ENCODE results near the gene LYRM2. TPM values are rescaled to one million over a fixed set of nuclear protein-coding genes. Genes with fewer than 3 reads are reported as not detected.

Gene LYRM2
- polyA plus RNA-seq, 4 donors: 8.3 to 41.8 (median 22.0) TPM

- 86 to 96% (median 90%) methylated on average over 10 of the region's 10 CpGs for WGBS, 3 donors
- no peak for DNase-seq
- Histone ChIP-seq H3K27me3 (ENCODE audit: control insufficient read depth in 3 of 3, insufficient read depth in 3 of 3, low read length in 3 of 3) (peaks cover 0 to 8% (median 0%) of the 10 kb centered on the region in 3 donors), H3K9me3 (ENCODE audit: control insufficient read depth in 2 of 2, insufficient read depth in 1 of 2, low read depth in 1 of 2, low read length in 1 of 2) (no peaks in the 10 kb centered on the region), H3K27ac (ENCODE audit: low read depth in 1 of 3, low read length in 2 of 3) (no peak overlapping the region), H3K36me3 (ENCODE audit: control insufficient read depth in 3 of 3, insufficient read depth in 2 of 3, low read depth in 1 of 3, low read length in 3 of 3) (no peaks in the 10 kb centered on the region), H3K4me3 (ENCODE audit: low read depth in 1 of 3, low read length in 3 of 3) (no peak overlapping the region), H3K4me1 (ENCODE audit: control insufficient read depth in 3 of 3, insufficient read depth in 2 of 3, low read depth in 1 of 3, low read length in 2 of 3) (no peaks in the 10 kb centered on the region)
- no peak for FAIRE-seq
These were observed 72.3 kb downstream of the LYRM2 start for GRCh38 chr6:89566008-89566800.

GRCh38 chr6:89564752-89565427, 73.7 kb downstream of the LYRM2 start:
- DNase-seq (no peak), FAIRE-seq (no peak)
- Histone ChIP-seq H3K27me3 (ENCODE audit: control insufficient read depth in 3 of 3, insufficient read depth in 3 of 3, low read length in 3 of 3) (peaks cover 0 to 8% (median 0%) of the 10 kb centered on the region in 3 donors), H3K36me3 (ENCODE audit: control insufficient read depth in 3 of 3, insufficient read depth in 2 of 3, low read depth in 1 of 3, low read length in 3 of 3) (no peaks in the 10 kb centered on the region), H3K4me1 (ENCODE audit: control insufficient read depth in 3 of 3, insufficient read depth in 2 of 3, low read depth in 1 of 3, low read length in 2 of 3) (no peaks in the 10 kb centered on the region), H3K4me3 (ENCODE audit: low read depth in 1 of 3, low read length in 3 of 3) (no peak overlapping the region), H3K27ac (ENCODE audit: low read depth in 1 of 3, low read length in 2 of 3) (no peak overlapping the region), H3K9me3 (ENCODE audit: control insufficient read depth in 2 of 2, insufficient read depth in 1 of 2, low read depth in 1 of 2, low read length in 1 of 2) (no peaks in the 10 kb centered on the region)
- 78 to 81% (median 78%) methylated on average over 8 of the region's 8 CpGs for WGBS, 3 donors

GRCh38 chr6:89563866-89564265, 74.7 kb downstream of the LYRM2 start:
- 90 to 94% (median 92%) methylated on average over 1 of the region's 1 CpG for WGBS, 3 donors
- DNase-seq: no peak
- Histone ChIP-seq H3K27me3 (ENCODE audit: control insufficient read depth in 3 of 3, insufficient read depth in 3 of 3, low read length in 3 of 3) (peaks cover 0 to 8% (median 0%) of the 10 kb centered on the region in 3 donors), H3K4me1 (ENCODE audit: control insufficient read depth in 3 of 3, insufficient read depth in 2 of 3, low read depth in 1 of 3, low read length in 2 of 3) (no peaks in the 10 kb centered on the region), H3K9me3 (ENCODE audit: control insufficient read depth in 2 of 2, insufficient read depth in 1 of 2, low read depth in 1 of 2, low read length in 1 of 2) (no peaks in the 10 kb centered on the region), H3K4me3 (ENCODE audit: low read depth in 1 of 3, low read length in 3 of 3) (no peak overlapping the region), H3K36me3 (ENCODE audit: control insufficient read depth in 3 of 3, insufficient read depth in 2 of 3, low read depth in 1 of 3, low read length in 3 of 3) (no peaks in the 10 kb centered on the region), H3K27ac (ENCODE audit: low read depth in 1 of 3, low read length in 2 of 3) (no peak overlapping the region)
- no peak for FAIRE-seq

- H3K4me1 ChIP-seq (ENCODE audit: control insufficient read depth in 3 of 3, insufficient read depth in 2 of 3, low read depth in 1 of 3, low read length in 2 of 3): no peaks in the 10 kb centered on the region
- no peak for FAIRE-seq
- H3K4me3 ChIP-seq (ENCODE audit: low read depth in 1 of 3, low read length in 3 of 3): no peak overlapping the region
- H3K27ac ChIP-seq (ENCODE audit: low read depth in 1 of 3, low read length in 2 of 3): no peak overlapping the region
- H3K36me3 ChIP-seq (ENCODE audit: control insufficient read depth in 3 of 3, insufficient read depth in 2 of 3, low read depth in 1 of 3, low read length in 3 of 3): no peaks in the 10 kb centered on the region
- H3K9me3 ChIP-seq (ENCODE audit: control insufficient read depth in 2 of 2, insufficient read depth in 1 of 2, low read depth in 1 of 2, low read length in 1 of 2): peaks cover 0 to 4% of the 10 kb centered on the region in 2 donors
- 58 to 75% (median 74%) methylated on average over 21 of the region's 21 CpGs for WGBS, 3 donors
- peaks cover 0 to 8% (median 0%) of the 10 kb centered on the region in 3 donors for H3K27me3 ChIP-seq (ENCODE audit: control insufficient read depth in 3 of 3, insufficient read depth in 3 of 3, low read length in 3 of 3)
- no peak for DNase-seq
These were observed 76.2 kb downstream of the LYRM2 start for GRCh38 chr6:89562093-89562973.

GRCh38 chr6:89559487-89559886, 79.1 kb downstream of the LYRM2 start:
- Histone ChIP-seq H3K36me3 (ENCODE audit: control insufficient read depth in 3 of 3, insufficient read depth in 2 of 3, low read depth in 1 of 3, low read length in 3 of 3) (no peaks in the 10 kb centered on the region), H3K27me3 (ENCODE audit: control insufficient read depth in 3 of 3, insufficient read depth in 3 of 3, low read length in 3 of 3) (peaks cover 0 to 8% (median 0%) of the 10 kb centered on the region in 3 donors), H3K27ac (ENCODE audit: low read depth in 1 of 3, low read length in 2 of 3) (no peak overlapping the region), H3K4me1 (ENCODE audit: control insufficient read depth in 3 of 3, insufficient read depth in 2 of 3, low read depth in 1 of 3, low read length in 2 of 3) (no peaks in the 10 kb centered on the region), H3K9me3 (ENCODE audit: control insufficient read depth in 2 of 2, insufficient read depth in 1 of 2, low read depth in 1 of 2, low read length in 1 of 2) (peaks cover 0 to 4% of the 10 kb centered on the region in 2 donors), H3K4me3 (ENCODE audit: low read depth in 1 of 3, low read length in 3 of 3) (no peak overlapping the region)
- DNase-seq: no peak
- FAIRE-seq: no peak
- 65 to 75% (median 70%) methylated on average over 1 of the region's 1 CpG for WGBS, 3 donors

GRCh38 chr6:89555806-89556205, 82.7 kb downstream of the LYRM2 start:
- 34 to 63% (median 60%) methylated on average over 3 of the region's 3 CpGs for WGBS, 3 donors
- H3K9me3 ChIP-seq (ENCODE audit: control insufficient read depth in 2 of 2, insufficient read depth in 1 of 2, low read depth in 1 of 2, low read length in 1 of 2): peaks cover 0 to 4% of the 10 kb centered on the region in 2 donors
- H3K27me3 ChIP-seq (ENCODE audit: control insufficient read depth in 3 of 3, insufficient read depth in 3 of 3, low read length in 3 of 3): no peaks in the 10 kb centered on the region
- H3K4me3 ChIP-seq (ENCODE audit: low read depth in 1 of 3, low read length in 3 of 3): no peak overlapping the region
- DNase-seq (no peak), FAIRE-seq (no peak)
- H3K36me3 ChIP-seq (ENCODE audit: control insufficient read depth in 3 of 3, insufficient read depth in 2 of 3, low read depth in 1 of 3, low read length in 3 of 3): no peaks in the 10 kb centered on the region
- no peaks in the 10 kb centered on the region for H3K4me1 ChIP-seq (ENCODE audit: control insufficient read depth in 3 of 3, insufficient read depth in 2 of 3, low read depth in 1 of 3, low read length in 2 of 3)
- H3K27ac ChIP-seq (ENCODE audit: low read depth in 1 of 3, low read length in 2 of 3): no peak overlapping the region

- peaks cover 0 to 4% of the 10 kb centered on the region in 2 donors for H3K9me3 ChIP-seq (ENCODE audit: control insufficient read depth in 2 of 2, insufficient read depth in 1 of 2, low read depth in 1 of 2, low read length in 1 of 2)
- 56 to 71% (median 67%) methylated on average over 3 to 4 of the region's 4 CpGs for WGBS, 3 donors
- H3K27me3 ChIP-seq (ENCODE audit: control insufficient read depth in 3 of 3, insufficient read depth in 3 of 3, low read length in 3 of 3): no peaks in the 10 kb centered on the region
- H3K4me1 ChIP-seq (ENCODE audit: control insufficient read depth in 3 of 3, insufficient read depth in 2 of 3, low read depth in 1 of 3, low read length in 2 of 3): no peaks in the 10 kb centered on the region
- DNase-seq (no peak), FAIRE-seq (no peak)
- H3K36me3 ChIP-seq (ENCODE audit: control insufficient read depth in 3 of 3, insufficient read depth in 2 of 3, low read depth in 1 of 3, low read length in 3 of 3): no peaks in the 10 kb centered on the region
- no peak overlapping the region for H3K4me3 ChIP-seq (ENCODE audit: low read depth in 1 of 3, low read length in 3 of 3)
- H3K27ac ChIP-seq (ENCODE audit: low read depth in 1 of 3, low read length in 2 of 3): no peak overlapping the region
These were observed 83.5 kb downstream of the LYRM2 start for GRCh38 chr6:89555031-89555430.

GRCh38 chr6:89554106-89554505, 84.4 kb downstream of the LYRM2 start:
- Histone ChIP-seq H3K9me3 (ENCODE audit: control insufficient read depth in 2 of 2, insufficient read depth in 1 of 2, low read depth in 1 of 2, low read length in 1 of 2) (peaks cover 0 to 4% of the 10 kb centered on the region in 2 donors), H3K4me1 (ENCODE audit: control insufficient read depth in 3 of 3, insufficient read depth in 2 of 3, low read depth in 1 of 3, low read length in 2 of 3) (no peaks in the 10 kb centered on the region), H3K27me3 (ENCODE audit: control insufficient read depth in 3 of 3, insufficient read depth in 3 of 3, low read length in 3 of 3) (no peaks in the 10 kb centered on the region), H3K4me3 (ENCODE audit: low read depth in 1 of 3, low read length in 3 of 3) (no peak overlapping the region), H3K27ac (ENCODE audit: low read depth in 1 of 3, low read length in 2 of 3) (no peak overlapping the region), H3K36me3 (ENCODE audit: control insufficient read depth in 3 of 3, insufficient read depth in 2 of 3, low read depth in 1 of 3, low read length in 3 of 3) (no peaks in the 10 kb centered on the region)
- FAIRE-seq (no peak), DNase-seq (no peak)
- WGBS, 3 donors: 81 to 90% (median 84%) methylated on average over 5 of the region's 5 CpGs
